GM13977 (cell line): ENCODE measurements around the gene PHYHD1.

ENCODE experiments used
- DNase-seq: peaks from one replicate; pipeline ENCODE4 v3.0.0; 2012; ENCODE audit warnings: low spot score
- in situ Hi-C: fragments of 300-500 bp; cut with MboI; formaldehyde crosslinking; loops from one replicate; pipeline ENCODE4 v1.12.0; 2022; ENCODE audit warnings: low sequenced_read_pairs, low pct_unique_long_range_greater_than_20kb, mixed read lengths, inconsistent platforms; ENCODE audit not compliant: unreplicated experiment
- TF ChIP-seq, protein P1 (sequence below): IDR thresholded peaks from 2 replicates; pipeline ENCODE4 v1.5.1; 2012; ENCODE audit warnings: mild to moderate bottlenecking, control low read depth; ENCODE audit not compliant: insufficient read depth; ENCODE audit errors: extremely low read depth, missing control alignments

PHYHD1 gene

DNA sequence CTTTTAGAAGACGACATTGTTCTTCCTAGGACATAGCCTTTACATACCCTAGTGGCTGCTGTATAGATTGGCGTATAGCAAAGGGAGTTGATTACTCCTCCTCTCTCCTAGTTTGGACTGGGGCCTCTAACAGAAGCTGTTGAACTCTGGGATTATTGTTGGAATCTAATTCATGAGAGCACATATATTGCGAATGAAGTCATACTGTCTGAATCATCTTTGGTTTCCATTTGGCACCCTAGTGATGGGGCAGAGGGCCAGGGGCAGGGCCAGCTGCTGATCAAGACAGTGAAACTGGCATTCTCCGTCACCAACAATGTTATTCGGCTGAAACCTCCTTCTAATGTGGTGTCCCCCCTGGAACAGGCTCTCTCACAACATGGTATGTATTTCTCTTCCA is 67.0 kb downstream of the PHYHD1 start:
- TF ChIP-seq, protein P1, sequence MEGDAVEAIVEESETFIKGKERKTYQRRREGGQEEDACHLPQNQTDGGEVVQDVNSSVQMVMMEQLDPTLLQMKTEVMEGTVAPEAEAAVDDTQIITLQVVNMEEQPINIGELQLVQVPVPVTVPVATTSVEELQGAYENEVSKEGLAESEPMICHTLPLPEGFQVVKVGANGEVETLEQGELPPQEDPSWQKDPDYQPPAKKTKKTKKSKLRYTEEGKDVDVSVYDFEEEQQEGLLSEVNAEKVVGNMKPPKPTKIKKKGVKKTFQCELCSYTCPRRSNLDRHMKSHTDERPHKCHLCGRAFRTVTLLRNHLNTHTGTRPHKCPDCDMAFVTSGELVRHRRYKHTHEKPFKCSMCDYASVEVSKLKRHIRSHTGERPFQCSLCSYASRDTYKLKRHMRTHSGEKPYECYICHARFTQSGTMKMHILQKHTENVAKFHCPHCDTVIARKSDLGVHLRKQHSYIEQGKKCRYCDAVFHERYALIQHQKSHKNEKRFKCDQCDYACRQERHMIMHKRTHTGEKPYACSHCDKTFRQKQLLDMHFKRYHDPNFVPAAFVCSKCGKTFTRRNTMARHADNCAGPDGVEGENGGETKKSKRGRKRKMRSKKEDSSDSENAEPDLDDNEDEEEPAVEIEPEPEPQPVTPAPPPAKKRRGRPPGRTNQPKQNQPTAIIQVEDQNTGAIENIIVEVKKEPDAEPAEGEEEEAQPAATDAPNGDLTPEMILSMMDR, result no peak
- in situ Hi-C loops, result no loop called here
- DNase-seq, result no peak
